Activated CD4-positive, CD25-positive, alpha-beta regulatory T cell (primary cell): ENCODE data around the gene RARB.

Experiments
- DNase-seq, 4 experiments: peaks; one replicate each; lab custom pipeline; 2025; lab: John Stamatoyannopoulos, UW

RARB gene

DNA sequence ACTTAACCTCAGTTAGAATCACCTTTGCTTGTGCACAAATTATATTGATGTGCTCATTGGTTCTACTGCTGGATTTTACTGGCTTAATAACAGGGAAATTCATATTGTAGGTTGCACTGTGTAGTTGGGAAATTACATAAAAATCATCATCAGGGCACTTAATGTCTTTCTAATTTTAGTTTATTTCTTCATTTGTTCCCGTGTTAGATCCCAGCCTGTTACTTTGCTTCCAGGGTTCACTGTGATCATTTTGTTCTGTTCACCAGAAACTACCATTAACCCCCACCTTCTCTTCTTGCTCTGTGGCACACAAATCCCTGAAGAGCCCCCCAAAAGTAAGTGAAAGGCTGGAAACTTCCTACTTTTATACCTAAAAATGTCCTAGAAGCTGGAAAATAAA lies 80.4 kb downstream of the RARB start:
- DNase-seq, result no peak

DNA sequence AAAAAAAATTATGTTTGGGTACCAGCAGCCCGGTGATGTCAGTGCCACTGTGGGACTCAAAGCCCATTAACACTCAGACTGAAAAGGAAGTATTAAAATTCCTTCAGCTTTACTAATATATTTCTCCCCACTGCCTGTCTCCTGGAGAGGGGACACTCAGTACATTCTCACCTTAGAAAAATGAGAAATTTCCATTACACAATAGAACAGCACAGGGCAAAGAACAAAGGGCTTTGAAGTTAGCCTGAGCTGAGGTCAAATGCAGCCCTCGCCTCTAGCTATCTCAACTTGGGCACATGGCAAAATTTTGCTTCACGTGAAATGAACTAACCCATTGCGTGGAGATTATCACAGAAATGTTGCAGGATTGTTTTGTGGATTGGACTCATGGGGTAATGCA lies 80.8 kb downstream of the RARB start:
- no peak for DNase-seq

DNA sequence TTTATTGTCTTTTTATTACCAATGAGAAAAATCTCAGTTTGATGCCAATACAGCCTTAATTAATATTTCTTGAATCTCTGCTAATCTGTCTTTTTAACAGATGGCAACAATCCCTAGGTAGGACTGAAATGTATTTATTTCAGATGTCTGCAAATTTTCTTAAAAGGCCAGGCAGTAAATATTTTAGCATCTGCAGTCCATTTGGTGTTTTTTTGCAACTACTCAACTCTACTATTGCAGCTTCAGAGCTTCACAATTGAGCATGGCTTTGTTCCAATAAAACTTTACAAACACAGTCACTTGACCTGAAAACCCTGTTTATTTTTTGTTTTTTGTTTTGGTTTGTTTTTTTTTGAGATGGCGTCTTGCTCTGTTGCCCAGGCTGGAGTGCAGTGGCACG lies 82.7 kb downstream of the RARB start:
- DNase-seq, result no peak

DNA sequence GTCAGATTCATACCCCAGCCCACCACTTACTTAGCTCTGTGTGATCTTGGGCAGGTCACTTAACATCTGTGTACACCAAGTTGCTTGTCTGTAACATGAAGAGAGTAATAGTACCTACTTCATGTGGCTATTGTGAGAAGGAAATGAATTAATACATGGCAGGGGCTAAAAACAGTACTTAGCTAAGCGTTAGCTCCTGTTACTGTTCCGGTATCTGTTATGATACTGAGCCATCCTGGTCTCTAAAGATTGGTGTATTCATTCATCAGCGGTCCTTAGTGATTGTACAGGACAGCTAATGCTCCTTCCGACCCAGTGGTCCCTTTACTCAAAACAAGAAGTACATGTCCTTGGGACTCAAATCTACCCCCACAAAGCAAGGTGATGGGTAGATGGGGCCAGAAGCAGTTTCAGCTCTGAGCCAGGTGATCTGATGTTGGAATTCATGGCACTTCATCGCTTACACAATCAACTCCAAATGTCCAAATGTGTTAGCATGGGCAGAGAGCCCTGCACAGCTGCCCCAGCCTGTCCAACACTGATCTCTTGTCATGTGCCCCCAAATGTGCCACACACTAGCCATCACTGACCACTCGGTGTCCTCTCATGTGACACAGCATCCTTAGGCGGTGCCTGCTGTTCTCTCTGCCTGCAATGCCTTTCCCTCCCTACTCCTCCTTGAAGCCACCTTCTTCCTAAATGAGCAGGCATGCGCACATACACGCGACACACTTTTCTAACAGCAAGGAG lies 84.1 kb downstream of the RARB start:
- DNase-seq, result no peak

DNA sequence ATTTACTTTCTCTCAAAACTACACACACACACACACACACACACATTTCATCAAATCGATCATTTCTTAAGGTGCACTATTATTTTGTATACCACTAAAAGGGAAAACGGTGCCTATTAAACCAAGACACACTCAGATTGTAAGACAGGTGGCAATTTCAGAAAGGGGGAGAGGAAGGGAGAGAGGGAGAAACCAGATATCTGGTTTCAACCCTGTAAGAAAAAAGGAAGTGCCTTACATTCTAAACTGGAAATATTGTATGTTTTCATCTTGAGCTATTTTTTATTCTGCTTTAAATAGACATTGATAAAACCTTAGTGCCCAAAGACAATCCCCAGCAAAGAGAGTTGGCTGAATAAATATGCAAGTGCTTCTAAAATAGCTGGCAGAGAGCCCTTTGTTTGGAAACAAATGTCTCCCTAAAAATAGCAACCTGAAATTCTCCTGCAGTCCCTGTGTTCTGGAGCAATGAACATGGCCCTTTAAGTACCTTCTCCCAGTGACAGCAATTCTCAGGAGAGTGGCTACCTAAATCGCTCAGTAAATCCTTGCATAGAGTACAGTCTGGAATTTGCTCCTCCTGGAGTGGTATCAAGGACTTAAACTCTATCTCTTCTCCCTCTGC lies 85.7 kb downstream of the RARB start:
- no peak for DNase-seq

DNA sequence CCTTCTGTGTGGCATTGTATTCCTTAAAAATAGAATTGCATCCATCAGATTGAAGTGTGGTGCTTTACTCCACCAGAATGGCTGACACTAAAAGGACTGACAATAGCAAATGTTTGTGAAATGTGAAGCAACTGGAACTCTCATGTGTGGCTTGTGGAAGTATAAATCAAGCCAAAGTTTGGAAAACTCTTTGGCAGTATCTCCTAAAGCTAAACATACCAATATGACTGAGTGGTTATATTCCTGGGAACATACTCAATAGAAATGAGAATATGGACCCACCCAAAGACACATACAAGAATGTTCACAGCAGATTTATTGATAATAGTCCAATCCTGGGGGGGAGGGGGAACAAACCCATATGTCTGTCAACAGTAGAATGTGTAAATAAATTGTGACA lies 87.1 kb downstream of the RARB start:
- no peak for DNase-seq

DNA sequence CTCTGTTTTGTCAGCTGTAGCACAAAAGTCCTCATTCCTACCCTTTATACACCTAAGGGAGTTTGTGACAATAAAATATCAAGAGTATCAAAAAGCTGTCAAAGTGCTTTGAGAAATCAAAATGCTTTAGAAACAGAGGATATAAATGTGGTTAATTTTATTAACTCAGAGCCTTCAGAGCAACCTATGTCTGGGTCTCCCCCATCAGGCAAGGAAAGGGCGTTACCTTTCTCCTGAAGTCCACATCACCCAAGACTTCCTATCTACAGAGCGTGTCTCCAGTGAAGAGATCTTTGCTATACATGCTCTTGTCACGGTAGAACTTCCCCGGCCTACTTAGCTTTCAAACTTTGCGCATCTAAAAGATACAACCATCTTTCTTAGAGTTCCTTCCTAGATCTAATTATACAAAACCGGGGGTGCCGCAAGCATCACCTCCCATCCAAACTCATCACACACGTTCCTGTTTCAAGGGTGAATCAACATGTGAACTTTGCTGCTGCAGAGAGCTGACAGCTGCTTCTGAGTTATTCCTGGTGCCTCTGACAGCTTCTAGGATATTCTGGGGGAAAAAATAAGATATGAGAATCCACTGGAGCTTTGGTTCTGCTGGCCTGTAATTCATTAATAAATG lies 93.0 kb downstream of the RARB start:
- DNase-seq, result no peak

DNA sequence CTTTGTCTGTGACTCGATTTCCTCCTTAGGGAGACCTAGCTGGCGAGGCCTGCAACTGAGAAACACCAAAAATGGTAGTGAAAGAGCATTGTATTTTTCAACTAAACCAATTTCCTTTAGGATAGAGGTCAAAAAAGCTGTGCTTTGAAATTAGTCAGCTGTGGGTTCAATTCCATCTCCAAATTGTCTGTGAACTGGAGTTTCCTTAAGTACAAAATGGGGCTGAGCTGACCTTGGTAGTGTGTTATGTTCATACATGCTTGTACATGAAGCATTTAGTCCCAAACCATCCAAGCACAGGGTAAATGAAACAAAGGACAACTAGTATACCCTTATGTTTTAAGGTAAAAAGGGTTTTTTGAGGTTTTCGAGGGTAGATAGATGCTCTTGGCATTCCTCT lies 99.3 kb downstream of the RARB start:
- DNase-seq, result no peak

DNA sequence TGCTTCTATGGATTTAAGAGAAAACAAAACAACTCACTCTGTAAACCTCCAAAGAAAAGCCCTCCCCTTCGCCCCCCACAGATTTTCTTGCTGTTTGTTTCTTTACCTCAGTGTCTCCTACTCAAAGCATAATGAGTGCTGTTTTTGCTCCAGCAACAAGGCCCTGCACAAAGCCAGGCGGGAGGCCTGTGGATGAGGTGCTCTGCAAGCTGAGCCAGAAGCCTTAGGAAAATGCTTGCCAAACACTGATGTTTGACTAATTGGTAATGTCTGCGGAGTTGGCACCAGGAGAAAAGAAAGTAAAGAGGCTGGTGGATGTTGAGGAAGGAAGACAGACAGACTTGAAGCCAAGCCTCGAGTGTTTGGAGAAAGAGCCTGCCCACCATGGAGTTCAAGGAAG lies 99.7 kb downstream of the RARB start:
- DNase-seq, result no peak

DNA sequence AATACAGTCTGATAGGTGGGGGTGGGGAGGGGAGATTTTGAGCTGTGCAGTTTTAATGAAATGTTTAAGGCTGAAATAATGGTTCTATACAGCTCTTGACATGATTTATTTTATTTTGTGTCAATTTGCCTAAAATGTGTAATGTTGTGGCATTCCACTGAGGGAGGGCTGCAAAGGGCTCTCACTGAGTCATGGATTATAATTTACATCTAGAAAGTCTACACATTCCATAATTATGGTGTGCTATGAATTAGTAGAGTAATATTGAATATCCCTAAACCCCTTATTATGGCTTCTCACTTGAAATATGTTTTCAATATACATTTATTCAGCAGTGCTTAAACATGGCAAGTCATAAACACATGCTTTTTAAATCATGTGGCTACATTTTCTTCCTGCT lies 103.9 kb downstream of the RARB start:
- DNase-seq, result no peak

DNA sequence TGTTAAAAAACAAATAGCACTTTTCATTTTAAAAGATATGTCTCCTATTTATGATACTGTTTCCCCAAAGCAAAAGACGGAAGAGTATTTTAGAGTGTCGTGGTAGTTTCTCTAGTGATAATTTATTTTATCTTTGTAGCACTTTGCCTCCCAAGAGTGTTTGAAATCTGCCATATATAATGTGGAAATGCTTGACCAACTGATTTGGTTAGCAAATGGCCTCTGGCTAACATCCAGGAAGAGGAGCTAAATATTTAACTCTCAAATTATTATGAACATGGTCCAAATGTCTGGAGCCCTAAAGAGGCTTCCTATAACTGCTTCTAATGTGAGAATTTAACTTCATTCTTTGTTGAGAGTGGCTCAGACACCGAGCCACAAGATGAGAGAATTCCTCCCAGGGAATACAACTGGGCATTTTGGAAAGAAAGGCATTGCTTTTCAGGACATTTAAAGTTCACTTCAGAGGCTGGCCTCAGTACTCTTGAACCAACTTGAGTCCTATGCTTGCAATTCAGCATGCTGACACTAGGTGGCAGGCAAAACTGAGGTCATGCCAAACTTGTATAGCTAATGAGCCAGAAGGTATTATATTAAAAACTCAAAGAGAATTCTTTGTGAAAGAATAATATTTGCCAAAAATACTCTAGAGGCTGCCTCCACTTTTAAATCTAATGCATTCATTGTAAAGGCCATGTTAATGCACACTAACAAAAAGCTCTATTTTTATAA lies 104.5 kb downstream of the RARB start:
- DNase-seq, result no peak

DNA sequence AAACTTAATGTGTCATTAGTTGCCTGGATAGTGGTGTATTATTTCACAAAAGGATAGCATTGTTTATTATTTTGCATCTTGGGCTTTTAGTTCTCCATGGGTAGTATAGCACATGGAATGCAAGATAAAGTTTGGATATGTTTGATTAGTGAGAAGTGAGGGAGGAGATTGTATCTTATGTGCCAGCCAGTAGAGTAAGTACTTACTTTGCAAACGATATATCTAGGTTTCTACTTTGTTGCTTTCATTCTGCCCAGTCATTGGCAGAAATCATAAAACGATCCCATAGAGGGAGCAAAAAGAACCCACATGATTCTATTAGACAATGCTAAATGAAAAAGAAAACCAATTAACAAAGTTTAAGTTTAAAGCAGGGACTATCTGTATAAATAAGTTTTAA lies 105.3 kb downstream of the RARB start:
- DNase-seq, result no peak

DNA sequence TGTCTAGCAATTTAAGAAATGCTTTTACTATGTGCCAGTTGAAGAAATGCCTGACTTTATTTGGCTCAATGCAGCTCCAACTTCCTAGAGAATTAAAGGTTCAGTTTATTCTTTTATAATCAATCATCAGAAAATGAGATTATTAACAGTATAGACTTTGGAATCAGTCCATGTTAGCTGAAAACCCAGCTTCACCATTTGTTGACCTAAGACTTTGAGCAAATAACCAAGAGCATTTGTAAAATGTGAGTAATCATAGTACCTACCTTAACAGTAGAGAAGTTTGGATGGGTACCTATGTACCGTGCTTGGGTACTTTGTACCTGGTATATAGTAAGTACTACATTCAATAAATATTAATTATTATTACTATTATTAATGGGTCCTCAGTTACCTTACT lies 105.9 kb downstream of the RARB start:
- DNase-seq, result no peak

DNA sequence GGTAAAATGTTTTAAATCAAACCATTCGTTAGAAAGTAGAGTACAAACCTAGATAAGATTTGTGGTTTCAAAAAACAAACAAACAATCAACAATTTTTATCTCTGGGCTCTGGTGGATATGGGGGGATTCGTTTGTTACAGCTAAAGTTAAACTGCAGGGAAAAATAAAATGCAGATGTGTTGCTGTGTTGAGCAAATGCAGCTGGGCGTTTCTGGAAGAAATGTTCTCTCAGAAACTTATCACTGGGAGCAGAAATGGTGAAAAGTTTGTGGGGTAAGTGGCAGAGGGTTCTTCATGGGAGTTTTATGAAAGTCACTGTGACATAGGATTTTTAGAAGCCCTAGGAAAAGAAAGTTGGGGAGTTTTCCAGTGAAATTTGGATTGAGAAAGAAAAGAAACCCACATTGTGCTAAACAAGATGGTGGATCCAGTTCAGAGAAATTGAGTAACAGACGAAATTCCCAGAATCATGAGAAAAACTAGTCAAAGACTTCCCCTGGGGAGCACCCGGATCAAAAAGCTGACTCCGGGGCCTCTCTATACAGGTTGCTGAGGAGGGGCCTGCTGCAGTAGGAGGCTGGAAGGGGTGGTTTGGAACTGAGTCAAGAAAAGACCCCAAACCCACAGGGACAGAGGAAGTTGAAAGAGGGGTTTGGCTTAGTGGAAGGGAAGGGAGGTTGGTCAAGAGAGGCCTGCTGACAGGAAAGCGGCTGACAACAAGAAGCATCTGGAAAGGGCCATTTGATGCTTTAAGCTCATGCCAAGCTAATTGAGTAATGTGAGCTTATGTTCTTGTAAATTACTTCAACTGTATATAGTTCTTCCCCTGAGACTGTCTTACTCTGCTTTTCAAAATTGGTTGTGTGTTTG lies 108.7 kb downstream of the RARB start:
- no peak for DNase-seq

DNA sequence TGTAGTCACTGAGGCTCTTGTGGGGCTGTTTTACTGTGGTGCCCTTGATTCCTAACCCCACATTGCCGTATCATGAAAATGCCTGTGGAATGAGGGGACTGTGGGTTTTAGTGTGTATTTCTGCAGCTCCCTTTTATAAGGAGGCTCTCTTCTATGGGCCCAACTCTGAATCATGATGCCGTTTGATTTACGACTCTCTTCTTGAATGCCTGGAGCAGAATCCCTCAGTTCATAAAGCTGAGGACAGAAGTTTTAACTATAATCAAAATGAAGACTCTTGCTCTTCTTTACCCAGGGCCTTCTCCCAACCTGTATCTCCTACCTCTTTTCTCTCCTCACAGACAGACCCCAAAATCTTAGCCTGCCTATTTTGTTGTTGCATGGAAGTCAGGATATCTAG lies 109.5 kb downstream of the RARB start:
- DNase-seq, result no peak

DNA sequence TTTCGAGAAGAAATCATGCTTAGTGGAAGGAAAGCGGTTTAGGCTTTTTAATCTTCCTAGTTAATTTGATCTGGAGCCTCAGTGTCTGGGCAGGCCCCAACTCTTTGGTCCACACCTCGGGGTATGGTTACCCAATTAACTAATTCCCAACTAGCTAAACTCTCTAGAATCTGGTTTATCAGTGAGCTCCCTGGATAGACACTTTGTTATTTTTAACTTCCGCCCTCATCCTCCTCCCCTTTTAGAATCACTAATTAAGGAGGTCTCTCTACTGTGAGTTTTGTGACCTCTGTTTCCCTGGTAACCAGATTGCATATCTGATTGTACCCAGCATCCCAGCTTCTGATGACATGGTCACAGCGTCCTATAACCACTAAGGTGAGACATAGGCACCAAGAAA lies 112.2 kb downstream of the RARB start:
- no peak for DNase-seq

DNA sequence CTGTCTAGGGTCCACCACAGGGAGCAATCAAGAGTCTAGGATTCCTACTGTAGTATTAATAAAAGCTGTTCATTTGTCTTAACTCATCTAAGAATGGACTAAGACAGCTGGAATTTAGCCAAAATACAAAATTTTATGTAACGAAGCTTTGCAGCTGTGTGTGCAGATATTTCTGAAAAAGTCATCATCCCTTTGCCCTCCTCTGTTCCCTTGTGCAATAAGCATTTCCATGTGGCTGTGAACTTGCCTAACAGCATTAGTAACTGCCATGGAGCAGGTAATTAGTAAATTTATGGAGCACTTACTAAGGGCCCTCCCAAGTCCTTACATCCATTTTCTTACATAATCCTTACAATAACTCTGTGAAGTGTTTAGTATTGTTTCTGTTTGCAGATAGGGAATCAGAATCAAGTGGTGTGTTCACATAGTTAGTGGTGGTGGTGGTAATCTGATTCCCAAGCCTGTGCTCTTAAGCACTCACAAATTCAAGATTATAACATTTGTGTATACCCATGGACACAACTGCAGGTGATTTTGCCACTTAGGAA lies 114.5 kb downstream of the RARB start:
- DNase-seq, result no peak

DNA sequence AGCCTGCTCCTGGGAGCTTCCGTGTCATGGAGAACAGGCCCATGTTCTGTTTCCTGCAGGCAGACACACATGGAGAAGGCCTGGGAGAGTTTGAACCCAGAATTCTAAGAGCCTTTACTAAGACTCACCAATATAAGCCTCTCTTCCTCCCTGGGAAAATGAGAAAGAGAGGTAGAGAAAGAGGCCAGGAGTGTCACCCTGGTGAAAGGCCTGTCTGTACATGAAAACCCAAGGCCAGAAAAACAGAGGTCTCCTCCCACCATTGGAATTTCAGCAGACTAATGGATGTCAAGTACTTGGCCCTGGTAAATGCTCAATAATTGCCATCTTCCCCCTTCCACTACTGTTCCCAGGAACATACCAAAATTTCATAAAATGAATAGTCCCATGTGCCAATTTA lies 119.0 kb downstream of the RARB start:
- no peak for DNase-seq

DNA sequence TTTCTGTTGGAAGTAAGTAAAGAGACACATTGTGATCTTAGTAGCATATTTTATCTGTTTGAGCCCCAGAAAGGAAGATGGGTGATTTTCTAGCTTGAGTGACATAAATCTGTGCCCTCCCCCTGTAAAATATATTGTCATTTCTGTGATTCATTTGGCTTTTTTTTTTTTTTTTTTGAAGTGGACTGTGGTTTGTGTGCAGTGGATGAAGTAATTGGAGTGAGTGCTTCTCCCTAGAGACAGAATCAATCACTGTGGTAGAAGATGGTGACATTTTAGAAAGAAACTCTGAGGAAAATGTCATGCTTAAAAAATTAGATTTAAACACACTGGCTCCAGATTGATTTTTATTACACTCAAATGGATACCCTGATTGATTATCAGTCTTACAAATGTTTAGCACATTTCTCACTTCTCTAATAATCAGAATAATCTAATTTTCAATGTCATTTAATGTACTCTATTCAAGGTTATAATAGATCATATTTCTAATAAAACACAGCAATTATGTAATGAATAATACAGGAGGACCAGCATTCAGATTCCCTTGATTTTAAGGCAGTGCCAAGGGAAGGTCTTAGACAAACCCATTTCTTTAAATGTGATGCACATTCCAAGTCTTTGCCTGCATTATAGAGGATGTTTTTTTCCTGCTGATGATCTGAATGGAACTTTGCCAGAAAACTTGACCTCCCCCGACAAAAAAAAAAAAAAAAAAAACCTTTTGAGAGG lies 120.0 kb downstream of the RARB start:
- DNase-seq, result no peak

DNA sequence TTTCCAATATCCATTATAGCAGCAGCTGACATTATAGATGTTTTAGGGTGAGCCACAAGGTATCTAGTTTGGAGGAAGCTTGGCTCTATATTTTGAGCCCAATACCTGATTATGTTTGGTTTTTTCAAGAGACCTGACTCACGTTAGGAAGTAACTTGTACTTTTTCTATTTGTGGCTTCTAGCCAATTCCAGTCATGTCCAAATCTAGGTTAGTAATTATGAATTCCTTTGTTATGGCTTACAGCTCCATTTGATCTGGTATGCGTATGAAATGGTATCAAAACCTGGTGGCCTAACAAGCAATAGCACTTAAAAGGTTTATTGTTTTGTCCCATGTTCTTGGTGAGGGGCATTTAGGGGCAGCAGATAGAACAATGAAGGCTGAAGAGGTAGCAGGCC lies 120.8 kb downstream of the RARB start:
- no peak for DNase-seq

DNA sequence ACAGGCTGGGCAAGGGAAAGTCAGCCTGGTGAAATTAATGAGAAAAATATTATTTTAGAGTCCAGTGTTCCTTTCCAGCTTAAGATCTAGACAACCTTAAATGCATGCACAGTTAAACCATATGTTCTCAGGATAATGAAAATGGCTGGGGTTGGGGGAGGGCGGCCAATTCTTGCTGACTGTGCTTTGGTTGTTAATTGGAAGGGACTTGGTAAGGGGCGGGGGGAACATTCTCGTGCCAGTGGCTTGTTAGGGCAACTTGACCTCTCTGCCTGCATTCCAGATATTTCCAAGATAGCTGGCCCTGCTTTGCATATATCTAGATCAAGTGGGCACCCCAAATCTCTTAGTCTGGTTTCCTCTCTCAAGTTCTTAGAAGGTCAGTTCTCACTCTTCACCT lies 124.2 kb downstream of the RARB start:
- DNase-seq, result no peak
